Activated naive CD4-positive, alpha-beta T cell treated with anti-CD3 and anti-CD28 coated beads, Interleukin-2, amount 50 U/mL, for 72 hours (primary cell): Measurements from ENCODE around the gene PRPF8. TPM values are rescaled to one million over a fixed set of nuclear protein-coding genes. Genes with fewer than 3 reads are reported as not detected.
"Not testable (repeated sequence)": the region's sequence is repeated elsewhere in the genome, so short reads cannot be mapped to it uniquely, and the experiment has no call there.

ENCODE experiments used
- ATAC-seq, 2 donors: fragments of 150-1000 bp; cut with Tn5 transposase; 2 replicates each; pipeline ENCODE4 v1.10.0; 2021; ENCODE audit warnings: mild to moderate bottlenecking in 2 of 2, moderate library complexity in 2 of 2
- DNase-seq, 2 donors: peaks; one replicate each; pipeline ENCODE4 v3.0.0; 2021 to 2022; ENCODE audit warnings: low spot score in 2 of 2
- H3K27ac Mint-ChIP-seq, 2 donors: one replicate each; pipeline ENCODE4 v1.8.0; 2022; ENCODE audit warnings: mild to moderate bottlenecking in 2 of 2, mixed read lengths in 2 of 2
- H3K36me3 Mint-ChIP-seq, 2 donors: one replicate each; pipeline ENCODE4 v1.8.0; 2022; ENCODE audit warnings: mixed read lengths in 2 of 2
- H3K9me3 Mint-ChIP-seq, 2 donors: one replicate each; pipeline ENCODE4 v1.8.0; 2022; ENCODE audit warnings: mixed read lengths in 2 of 2
- total RNA-seq, 2 donors: library from RNA; stranded (reverse); gene quantifications; one replicate each; pipeline ENCODE4 v1.2.3, GENCODE V29; 2022

The PRPF8 gene
- total RNA-seq, 2 donors from 2014 or later = 414 to 433 TPM

- Mint-ChIP-seq H3K9me3 (no peaks in the 10 kb centered on the region), H3K27ac (no peak overlapping the region)
These were observed 24.8 kb upstream of the PRPF8 start for GRCh38 chr17:1709403-1709951.

GRCh38 chr17:1708791-1709346 is 24.2 kb upstream of the PRPF8 start:
- not testable (repeated sequence) for H3K9me3 Mint-ChIP-seq, ATAC-seq, H3K36me3 Mint-ChIP-seq

More at GRCh38 chr17:1709403-1709951, 24.8 kb upstream of the PRPF8 start:
- H3K36me3 Mint-ChIP-seq = peaks cover 0 to 9% of the 10 kb centered on the region in 2 donors
- no peak for DNase-seq
- ATAC-seq = peak; percentile 16 to 39

GRCh38 chr17:1707107-1707506 is 22.4 kb upstream of the PRPF8 start:
- no peak overlapping the region for H3K27ac Mint-ChIP-seq
- DNase-seq = no peak
- no peak for ATAC-seq
- H3K9me3 Mint-ChIP-seq = no peaks in the 10 kb centered on the region
- peaks cover 0 to 7% of the 10 kb centered on the region in 2 donors for H3K36me3 Mint-ChIP-seq

More at GRCh38 chr17:1708791-1709346, 24.2 kb upstream of the PRPF8 start:
- not testable (repeated sequence) for H3K27ac Mint-ChIP-seq, DNase-seq

- ATAC-seq (no peak), DNase-seq (no peak)
- Mint-ChIP-seq H3K36me3 (no peaks in the 10 kb centered on the region), H3K27ac (no peak overlapping the region), H3K9me3 (no peaks in the 10 kb centered on the region)
These were observed 20.3 kb upstream of the PRPF8 start for GRCh38 chr17:1705004-1705403.

GRCh38 chr17:1703063-1703462 is 18.4 kb upstream of the PRPF8 start:
- ATAC-seq = no peak
- DNase-seq = no peak
- Mint-ChIP-seq H3K36me3 (no peaks in the 10 kb centered on the region), H3K9me3 (no peaks in the 10 kb centered on the region), H3K27ac (no peak overlapping the region)

- H3K36me3 Mint-ChIP-seq, H3K27ac Mint-ChIP-seq, H3K9me3 Mint-ChIP-seq, DNase-seq, ATAC-seq: not testable (repeated sequence)
These were observed 15.2 kb upstream of the PRPF8 start for GRCh38 chr17:1699891-1700290.

GRCh38 chr17:1697681-1698080 is 13.0 kb upstream of the PRPF8 start:
- Mint-ChIP-seq H3K27ac (peak overlapping the region in 1 of 2 donors; percentile 36), H3K9me3 (no peaks in the 10 kb centered on the region), H3K36me3 (no peaks in the 10 kb centered on the region)
- ATAC-seq (no peak), DNase-seq (no peak)

GRCh38 chr17:1695365-1695764 is 10.7 kb upstream of the PRPF8 start:
- DNase-seq = no peak
- Mint-ChIP-seq H3K36me3 (no peaks in the 10 kb centered on the region), H3K27ac (no peak overlapping the region), H3K9me3 (no peaks in the 10 kb centered on the region)
- no peak for ATAC-seq

GRCh38 chr17:1693339-1693738 is 8.7 kb upstream of the PRPF8 start:
- Mint-ChIP-seq H3K36me3 (no peaks in the 10 kb centered on the region), H3K27ac (no peak overlapping the region), H3K9me3 (no peaks in the 10 kb centered on the region)
- DNase-seq = no peak
- no peak for ATAC-seq

- H3K36me3 Mint-ChIP-seq = no peaks in the 10 kb centered on the region
- H3K9me3 Mint-ChIP-seq = no peaks in the 10 kb centered on the region
- ATAC-seq = no peak
- no peak overlapping the region for H3K27ac Mint-ChIP-seq
- no peak for DNase-seq
These were observed 6.0 kb upstream of the PRPF8 start for GRCh38 chr17:1690544-1691221.

GRCh38 chr17:1688405-1688804 is 3.7 kb upstream of the PRPF8 start:
- not testable (repeated sequence) for DNase-seq, H3K9me3 Mint-ChIP-seq, ATAC-seq, H3K27ac Mint-ChIP-seq
- peaks cover 16 to 18% of the 10 kb centered on the region in 2 donors for H3K36me3 Mint-ChIP-seq

GRCh38 chr17:1686086-1686485 is 1.4 kb upstream of the PRPF8 start:
- DNase-seq = no peak
- Mint-ChIP-seq H3K27ac (peak overlapping the region in 1 of 2 donors; percentile 36), H3K36me3 (peaks cover 32 to 39% of the 10 kb centered on the region in 2 donors), H3K9me3 (no peaks in the 10 kb centered on the region)
- no peak for ATAC-seq

GRCh38 chr17:1683459-1683858 is 1.2 kb downstream of the PRPF8 start:
- Mint-ChIP-seq H3K27ac (peak overlapping the region; percentile 88 to 98), H3K9me3 (no peaks in the 10 kb centered on the region), H3K36me3 (peaks cover 51 to 61% of the 10 kb centered on the region in 2 donors)
- no peak for ATAC-seq
- no peak for DNase-seq

GRCh38 chr17:1676401-1676800 is 8.3 kb downstream of the PRPF8 start:
- Mint-ChIP-seq H3K36me3 (peaks cover 36 to 64% of the 10 kb centered on the region in 2 donors), H3K27ac (no peak overlapping the region), H3K9me3 (no peaks in the 10 kb centered on the region)
- DNase-seq (no peak), ATAC-seq (no peak)

GRCh38 chr17:1673041-1673785 is 11.5 kb downstream of the PRPF8 start:
- ATAC-seq (peak in 1 of 2 donors; percentile 57), DNase-seq (no peak)
- peaks cover 25 to 62% of the 10 kb centered on the region in 2 donors for H3K36me3 Mint-ChIP-seq
- H3K9me3 Mint-ChIP-seq = no peaks in the 10 kb centered on the region
- H3K27ac Mint-ChIP-seq = no peak overlapping the region

- H3K36me3 Mint-ChIP-seq = peaks cover 27 to 30% of the 10 kb centered on the region in 2 donors
- H3K27ac Mint-ChIP-seq, H3K9me3 Mint-ChIP-seq, ATAC-seq, DNase-seq: not testable (repeated sequence)
These were observed 20.7 kb downstream of the PRPF8 start for GRCh38 chr17:1663934-1664333.

GRCh38 chr17:1661045-1661444 is 23.6 kb downstream of the PRPF8 start:
- ATAC-seq = no peak
- DNase-seq = no peak
- Mint-ChIP-seq H3K9me3 (no peaks in the 10 kb centered on the region), H3K36me3 (peaks cover 44 to 50% of the 10 kb centered on the region in 2 donors), H3K27ac (peak overlapping the region in 1 of 2 donors; percentile 29)
